ENCODE data around the gene EPHA3. TPM values are rescaled to one million over a fixed set of nuclear protein-coding genes. Genes with fewer than 3 reads are reported as not detected.

The EPHA3 gene
- total RNA-seq, 1 donor from 2014 or later: 0.04 TPM

GRCh38 chr3:89276116-89276515 is 168.7 kb downstream of the EPHA3 start:
- no peak overlapping the region for H3K4me3 ChIP-seq (ENCODE audit: low read depth, low read length)
- no peak for DNase-seq (ENCODE audit: low read depth)
- TF ChIP-seq CTCF (IDR thresholded peaks at IDR 0.05; ENCODE audit: insufficient read depth, low read length, poor library complexity, severe bottlenecking): no peak
- no peaks in the 10 kb centered on the region for H3K36me3 ChIP-seq (ENCODE audit: control insufficient read depth, insufficient read depth, low read length)
- H3K27me3 ChIP-seq (ENCODE audit: control insufficient read depth, insufficient read depth, low read length): no peaks in the 10 kb centered on the region

GRCh38 chr3:89278302-89279025 is 171.0 kb downstream of the EPHA3 start:
- no peak for TF ChIP-seq CTCF (IDR thresholded peaks at IDR 0.05; ENCODE audit: insufficient read depth, low read length, poor library complexity, severe bottlenecking)
- DNase-seq (ENCODE audit: low read depth): no peak
- Histone ChIP-seq H3K36me3 (ENCODE audit: control insufficient read depth, insufficient read depth, low read length) (no peaks in the 10 kb centered on the region), H3K4me3 (ENCODE audit: low read depth, low read length) (no peak overlapping the region), H3K27me3 (ENCODE audit: control insufficient read depth, insufficient read depth, low read length) (no peaks in the 10 kb centered on the region)

- no peak for TF ChIP-seq CTCF (IDR thresholded peaks at IDR 0.05; ENCODE audit: insufficient read depth, low read length, poor library complexity, severe bottlenecking)
- Histone ChIP-seq H3K27me3 (ENCODE audit: control insufficient read depth, insufficient read depth, low read length) (no peaks in the 10 kb centered on the region), H3K4me3 (ENCODE audit: low read depth, low read length) (no peak overlapping the region), H3K36me3 (ENCODE audit: control insufficient read depth, insufficient read depth, low read length) (no peaks in the 10 kb centered on the region)
- no peak for DNase-seq (ENCODE audit: low read depth)
Measured at GRCh38 chr3:89280301-89280700, 172.9 kb downstream of the EPHA3 start.

GRCh38 chr3:89280822-89281365 is 173.5 kb downstream of the EPHA3 start:
- Histone ChIP-seq H3K4me3 (ENCODE audit: low read depth, low read length) (no peak overlapping the region), H3K27me3 (ENCODE audit: control insufficient read depth, insufficient read depth, low read length) (no peaks in the 10 kb centered on the region), H3K36me3 (ENCODE audit: control insufficient read depth, insufficient read depth, low read length) (no peaks in the 10 kb centered on the region)
- TF ChIP-seq CTCF (IDR thresholded peaks at IDR 0.05; ENCODE audit: insufficient read depth, low read length, poor library complexity, severe bottlenecking): no peak
- no peak for DNase-seq (ENCODE audit: low read depth)

- Histone ChIP-seq H3K4me3 (ENCODE audit: low read depth, low read length) (no peak overlapping the region), H3K27me3 (ENCODE audit: control insufficient read depth, insufficient read depth, low read length) (no peaks in the 10 kb centered on the region), H3K36me3 (ENCODE audit: control insufficient read depth, insufficient read depth, low read length) (no peaks in the 10 kb centered on the region)
- TF ChIP-seq CTCF (IDR thresholded peaks at IDR 0.05; ENCODE audit: insufficient read depth, low read length, poor library complexity, severe bottlenecking): no peak
- no peak for DNase-seq (ENCODE audit: low read depth)
Measured at GRCh38 chr3:89287902-89288508, 180.6 kb downstream of the EPHA3 start.
